GM12864 (cell line): ENCODE results near the gene SNX27.
"Not testable (repeated sequence)": the region's sequence is repeated elsewhere in the genome, so short reads cannot be mapped to it uniquely, and the experiment has no call there.

Experiments
- DNase-seq: peaks from one replicate; pipeline ENCODE4 v3.0.0-alpha.2; 2011; ENCODE audit warnings: low read depth
- H3K4me3 ChIP-seq: 2 replicates; pipeline ENCODE4 v1.5.1; 2011; ENCODE audit warnings: mild to moderate bottlenecking, low read depth, low read length, control low read depth
- TF ChIP-seq, protein P1 (sequence below): IDR thresholded peaks from 2 replicates; pipeline ENCODE4 v1.5.1; 2011; ENCODE audit warnings: low read depth, mild to moderate bottlenecking, moderate library complexity, low read length, control low read depth, inconsistent platforms; ENCODE audit errors: missing control alignments

Gene SNX27

GRCh38 chr1:151729157-151729965, 117.5 kb downstream of the SNX27 start:
- DNase-seq = no peak
- no peak overlapping the region for H3K4me3 ChIP-seq
- TF ChIP-seq, protein P1, sequence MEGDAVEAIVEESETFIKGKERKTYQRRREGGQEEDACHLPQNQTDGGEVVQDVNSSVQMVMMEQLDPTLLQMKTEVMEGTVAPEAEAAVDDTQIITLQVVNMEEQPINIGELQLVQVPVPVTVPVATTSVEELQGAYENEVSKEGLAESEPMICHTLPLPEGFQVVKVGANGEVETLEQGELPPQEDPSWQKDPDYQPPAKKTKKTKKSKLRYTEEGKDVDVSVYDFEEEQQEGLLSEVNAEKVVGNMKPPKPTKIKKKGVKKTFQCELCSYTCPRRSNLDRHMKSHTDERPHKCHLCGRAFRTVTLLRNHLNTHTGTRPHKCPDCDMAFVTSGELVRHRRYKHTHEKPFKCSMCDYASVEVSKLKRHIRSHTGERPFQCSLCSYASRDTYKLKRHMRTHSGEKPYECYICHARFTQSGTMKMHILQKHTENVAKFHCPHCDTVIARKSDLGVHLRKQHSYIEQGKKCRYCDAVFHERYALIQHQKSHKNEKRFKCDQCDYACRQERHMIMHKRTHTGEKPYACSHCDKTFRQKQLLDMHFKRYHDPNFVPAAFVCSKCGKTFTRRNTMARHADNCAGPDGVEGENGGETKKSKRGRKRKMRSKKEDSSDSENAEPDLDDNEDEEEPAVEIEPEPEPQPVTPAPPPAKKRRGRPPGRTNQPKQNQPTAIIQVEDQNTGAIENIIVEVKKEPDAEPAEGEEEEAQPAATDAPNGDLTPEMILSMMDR = no peak

- DNase-seq = no peak
- TF ChIP-seq, protein P1 = no peak
- H3K4me3 ChIP-seq = no peak overlapping the region
Measured at GRCh38 chr1:151729966-151730291, 118.1 kb downstream of the SNX27 start.

DNA sequence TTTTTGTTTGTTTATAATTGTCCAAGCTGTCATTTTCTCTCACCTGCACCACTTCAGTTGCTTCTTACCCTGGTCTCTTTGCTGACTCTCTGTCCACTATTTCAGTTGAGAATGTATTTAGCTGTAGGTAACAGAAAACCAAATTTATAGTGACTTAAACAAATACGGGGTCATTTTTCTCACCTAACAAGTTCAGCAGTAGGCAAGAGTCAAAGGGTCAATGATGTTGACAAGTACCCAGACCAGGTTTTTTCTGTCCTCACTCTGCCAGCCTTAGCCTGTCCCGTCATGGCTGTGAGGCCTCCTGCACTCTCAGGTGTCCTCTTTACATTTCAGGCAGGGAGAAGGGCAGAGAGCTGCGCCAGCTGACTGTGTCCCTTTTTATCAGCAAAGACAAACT, 121.3 kb downstream of the SNX27 start:
- TF ChIP-seq, protein P1 = no peak
- no peak overlapping the region for H3K4me3 ChIP-seq
- DNase-seq = no peak

DNA sequence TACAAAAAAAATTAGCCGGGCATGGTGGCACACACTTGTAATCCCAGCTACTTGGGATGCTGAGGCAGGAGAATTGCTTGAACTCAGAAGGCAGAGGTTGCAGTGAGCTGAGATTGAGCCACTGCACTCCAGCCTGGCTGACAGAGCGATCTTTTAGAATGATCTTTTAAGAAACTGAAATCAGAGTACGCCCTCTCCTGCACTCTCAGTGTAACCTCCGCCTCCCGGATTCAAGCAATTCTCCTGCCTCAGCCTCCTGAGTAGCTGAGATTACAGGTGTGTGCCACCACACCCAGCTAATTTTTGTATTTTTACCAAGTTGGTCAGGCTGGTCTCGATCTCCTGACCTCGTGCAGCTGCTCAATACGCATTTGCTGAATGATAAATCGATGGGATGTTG, 122.1 kb downstream of the SNX27 start:
- not testable (repeated sequence) for H3K4me3 ChIP-seq, DNase-seq

- no peak overlapping the region for H3K4me3 ChIP-seq
- DNase-seq = no peak
- TF ChIP-seq, protein P1 = no peak
Measured at GRCh38 chr1:151737026-151737425, 125.2 kb downstream of the SNX27 start.

DNA sequence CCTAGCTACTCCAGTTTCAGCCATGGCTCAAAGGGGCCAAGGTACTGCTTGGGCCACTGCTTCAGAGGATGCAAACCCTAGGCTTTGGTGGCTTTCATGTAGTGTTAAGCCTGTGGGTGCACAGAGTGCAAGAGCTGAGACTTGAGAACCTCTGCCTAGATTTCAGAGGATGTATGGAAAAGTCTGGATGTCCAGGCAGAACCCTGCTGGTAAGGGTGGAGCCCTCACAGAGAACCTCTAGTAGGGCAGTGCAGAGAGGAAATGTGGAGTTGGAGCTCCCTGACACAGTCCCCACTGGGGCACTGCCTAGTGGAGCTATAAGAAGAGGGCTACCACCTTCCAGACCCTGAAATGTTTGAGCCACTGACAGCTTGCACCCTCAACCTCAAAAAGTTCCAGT, 125.6 kb downstream of the SNX27 start:
- TF ChIP-seq, protein P1 = no peak
- DNase-seq = no peak
- H3K4me3 ChIP-seq = no peak overlapping the region

GRCh38 chr1:151739590-151740355, 127.9 kb downstream of the SNX27 start:
- TF ChIP-seq, protein P1 = no peak
- H3K4me3 ChIP-seq = no peak overlapping the region
- DNase-seq = no peak
